ENCODE results near the gene RC3H2.

DNA sequence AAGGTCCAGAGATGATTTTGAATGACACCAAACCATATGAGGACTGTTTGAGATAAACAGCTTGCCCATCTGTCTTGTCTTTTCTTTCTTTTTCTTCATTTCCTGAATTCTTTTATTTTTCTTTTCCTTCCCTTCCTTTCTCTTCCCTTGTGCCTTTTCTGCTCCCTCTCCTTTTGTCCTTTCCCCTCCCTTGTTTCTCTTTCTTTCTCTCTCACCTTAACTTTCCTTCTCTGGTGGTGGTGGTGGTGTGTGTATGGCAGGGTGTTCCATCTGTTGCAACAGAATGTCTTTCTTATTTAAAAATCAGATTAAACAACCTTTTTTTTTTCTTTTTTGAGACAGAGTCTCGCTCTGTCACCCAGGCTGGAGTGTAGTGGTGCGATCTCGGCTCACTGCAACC is 73.0 kb downstream of the RC3H2 start:
- no peak for TF ChIP-seq E2F5 (CRISPR knock-in tag; IDR thresholded peaks at IDR 0.05)
- TF ChIP-seq, protein P1, sequence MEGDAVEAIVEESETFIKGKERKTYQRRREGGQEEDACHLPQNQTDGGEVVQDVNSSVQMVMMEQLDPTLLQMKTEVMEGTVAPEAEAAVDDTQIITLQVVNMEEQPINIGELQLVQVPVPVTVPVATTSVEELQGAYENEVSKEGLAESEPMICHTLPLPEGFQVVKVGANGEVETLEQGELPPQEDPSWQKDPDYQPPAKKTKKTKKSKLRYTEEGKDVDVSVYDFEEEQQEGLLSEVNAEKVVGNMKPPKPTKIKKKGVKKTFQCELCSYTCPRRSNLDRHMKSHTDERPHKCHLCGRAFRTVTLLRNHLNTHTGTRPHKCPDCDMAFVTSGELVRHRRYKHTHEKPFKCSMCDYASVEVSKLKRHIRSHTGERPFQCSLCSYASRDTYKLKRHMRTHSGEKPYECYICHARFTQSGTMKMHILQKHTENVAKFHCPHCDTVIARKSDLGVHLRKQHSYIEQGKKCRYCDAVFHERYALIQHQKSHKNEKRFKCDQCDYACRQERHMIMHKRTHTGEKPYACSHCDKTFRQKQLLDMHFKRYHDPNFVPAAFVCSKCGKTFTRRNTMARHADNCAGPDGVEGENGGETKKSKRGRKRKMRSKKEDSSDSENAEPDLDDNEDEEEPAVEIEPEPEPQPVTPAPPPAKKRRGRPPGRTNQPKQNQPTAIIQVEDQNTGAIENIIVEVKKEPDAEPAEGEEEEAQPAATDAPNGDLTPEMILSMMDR (IDR thresholded peaks at IDR 0.05) = no peak
- TF ChIP-seq, protein P2, sequence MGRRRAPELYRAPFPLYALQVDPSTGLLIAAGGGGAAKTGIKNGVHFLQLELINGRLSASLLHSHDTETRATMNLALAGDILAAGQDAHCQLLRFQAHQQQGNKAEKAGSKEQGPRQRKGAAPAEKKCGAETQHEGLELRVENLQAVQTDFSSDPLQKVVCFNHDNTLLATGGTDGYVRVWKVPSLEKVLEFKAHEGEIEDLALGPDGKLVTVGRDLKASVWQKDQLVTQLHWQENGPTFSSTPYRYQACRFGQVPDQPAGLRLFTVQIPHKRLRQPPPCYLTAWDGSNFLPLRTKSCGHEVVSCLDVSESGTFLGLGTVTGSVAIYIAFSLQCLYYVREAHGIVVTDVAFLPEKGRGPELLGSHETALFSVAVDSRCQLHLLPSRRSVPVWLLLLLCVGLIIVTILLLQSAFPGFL (CRISPR knock-in tag; IDR thresholded peaks at IDR 0.05; ENCODE audit: borderline replicate concordance) = no peak
- no peak for TF ChIP-seq TEAD4 (CRISPR knock-in tag; IDR thresholded peaks at IDR 0.05)
- TF ChIP-seq, protein P3, sequence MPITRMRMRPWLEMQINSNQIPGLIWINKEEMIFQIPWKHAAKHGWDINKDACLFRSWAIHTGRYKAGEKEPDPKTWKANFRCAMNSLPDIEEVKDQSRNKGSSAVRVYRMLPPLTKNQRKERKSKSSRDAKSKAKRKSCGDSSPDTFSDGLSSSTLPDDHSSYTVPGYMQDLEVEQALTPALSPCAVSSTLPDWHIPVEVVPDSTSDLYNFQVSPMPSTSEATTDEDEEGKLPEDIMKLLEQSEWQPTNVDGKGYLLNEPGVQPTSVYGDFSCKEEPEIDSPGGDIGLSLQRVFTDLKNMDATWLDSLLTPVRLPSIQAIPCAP (CRISPR knock-in tag; IDR thresholded peaks at IDR 0.05) = no peak
- no peak for TF ChIP-seq GABPB1 (CRISPR knock-in tag; IDR thresholded peaks at IDR 0.05)
- no peak for TF ChIP-seq KAT7 (CRISPR knock-in tag; IDR thresholded peaks at IDR 0.05; ENCODE audit: borderline replicate concordance)
- TF ChIP-seq, protein P4, sequence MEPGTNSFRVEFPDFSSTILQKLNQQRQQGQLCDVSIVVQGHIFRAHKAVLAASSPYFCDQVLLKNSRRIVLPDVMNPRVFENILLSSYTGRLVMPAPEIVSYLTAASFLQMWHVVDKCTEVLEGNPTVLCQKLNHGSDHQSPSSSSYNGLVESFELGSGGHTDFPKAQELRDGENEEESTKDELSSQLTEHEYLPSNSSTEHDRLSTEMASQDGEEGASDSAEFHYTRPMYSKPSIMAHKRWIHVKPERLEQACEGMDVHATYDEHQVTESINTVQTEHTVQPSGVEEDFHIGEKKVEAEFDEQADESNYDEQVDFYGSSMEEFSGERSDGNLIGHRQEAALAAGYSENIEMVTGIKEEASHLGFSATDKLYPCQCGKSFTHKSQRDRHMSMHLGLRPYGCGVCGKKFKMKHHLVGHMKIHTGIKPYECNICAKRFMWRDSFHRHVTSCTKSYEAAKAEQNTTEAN (CRISPR knock-in tag; IDR thresholded peaks at IDR 0.05) = no peak
- no peak for TF ChIP-seq CBFB (CRISPR knock-in tag; IDR thresholded peaks at IDR 0.05; ENCODE audit: low read depth)
- TF ChIP-seq, protein P5, sequence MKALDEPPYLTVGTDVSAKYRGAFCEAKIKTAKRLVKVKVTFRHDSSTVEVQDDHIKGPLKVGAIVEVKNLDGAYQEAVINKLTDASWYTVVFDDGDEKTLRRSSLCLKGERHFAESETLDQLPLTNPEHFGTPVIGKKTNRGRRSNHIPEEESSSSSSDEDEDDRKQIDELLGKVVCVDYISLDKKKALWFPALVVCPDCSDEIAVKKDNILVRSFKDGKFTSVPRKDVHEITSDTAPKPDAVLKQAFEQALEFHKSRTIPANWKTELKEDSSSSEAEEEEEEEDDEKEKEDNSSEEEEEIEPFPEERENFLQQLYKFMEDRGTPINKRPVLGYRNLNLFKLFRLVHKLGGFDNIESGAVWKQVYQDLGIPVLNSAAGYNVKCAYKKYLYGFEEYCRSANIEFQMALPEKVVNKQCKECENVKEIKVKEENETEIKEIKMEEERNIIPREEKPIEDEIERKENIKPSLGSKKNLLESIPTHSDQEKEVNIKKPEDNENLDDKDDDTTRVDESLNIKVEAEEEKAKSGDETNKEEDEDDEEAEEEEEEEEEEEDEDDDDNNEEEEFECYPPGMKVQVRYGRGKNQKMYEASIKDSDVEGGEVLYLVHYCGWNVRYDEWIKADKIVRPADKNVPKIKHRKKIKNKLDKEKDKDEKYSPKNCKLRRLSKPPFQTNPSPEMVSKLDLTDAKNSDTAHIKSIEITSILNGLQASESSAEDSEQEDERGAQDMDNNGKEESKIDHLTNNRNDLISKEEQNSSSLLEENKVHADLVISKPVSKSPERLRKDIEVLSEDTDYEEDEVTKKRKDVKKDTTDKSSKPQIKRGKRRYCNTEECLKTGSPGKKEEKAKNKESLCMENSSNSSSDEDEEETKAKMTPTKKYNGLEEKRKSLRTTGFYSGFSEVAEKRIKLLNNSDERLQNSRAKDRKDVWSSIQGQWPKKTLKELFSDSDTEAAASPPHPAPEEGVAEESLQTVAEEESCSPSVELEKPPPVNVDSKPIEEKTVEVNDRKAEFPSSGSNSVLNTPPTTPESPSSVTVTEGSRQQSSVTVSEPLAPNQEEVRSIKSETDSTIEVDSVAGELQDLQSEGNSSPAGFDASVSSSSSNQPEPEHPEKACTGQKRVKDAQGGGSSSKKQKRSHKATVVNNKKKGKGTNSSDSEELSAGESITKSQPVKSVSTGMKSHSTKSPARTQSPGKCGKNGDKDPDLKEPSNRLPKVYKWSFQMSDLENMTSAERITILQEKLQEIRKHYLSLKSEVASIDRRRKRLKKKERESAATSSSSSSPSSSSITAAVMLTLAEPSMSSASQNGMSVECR (CRISPR knock-in tag; IDR thresholded peaks at IDR 0.05; ENCODE audit: borderline replicate concordance) = no peak
- TF ChIP-seq, protein P6, sequence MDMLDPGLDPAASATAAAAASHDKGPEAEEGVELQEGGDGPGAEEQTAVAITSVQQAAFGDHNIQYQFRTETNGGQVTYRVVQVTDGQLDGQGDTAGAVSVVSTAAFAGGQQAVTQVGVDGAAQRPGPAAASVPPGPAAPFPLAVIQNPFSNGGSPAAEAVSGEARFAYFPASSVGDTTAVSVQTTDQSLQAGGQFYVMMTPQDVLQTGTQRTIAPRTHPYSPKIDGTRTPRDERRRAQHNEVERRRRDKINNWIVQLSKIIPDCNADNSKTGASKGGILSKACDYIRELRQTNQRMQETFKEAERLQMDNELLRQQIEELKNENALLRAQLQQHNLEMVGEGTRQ (CRISPR knock-in tag; IDR thresholded peaks at IDR 0.05) = no peak
- TF ChIP-seq NR1H2 (CRISPR knock-in tag; IDR thresholded peaks at IDR 0.05) = no peak

Measured in WTC11 (cell line).